ENCODE data around the gene AQP4. TPM values are rescaled to one million over a fixed set of nuclear protein-coding genes. Genes with fewer than 3 reads are reported as not detected.

The AQP4 gene
- total RNA-seq, 2 donors from 2014 or later, result 0.16 to 0.35 TPM

DNA sequence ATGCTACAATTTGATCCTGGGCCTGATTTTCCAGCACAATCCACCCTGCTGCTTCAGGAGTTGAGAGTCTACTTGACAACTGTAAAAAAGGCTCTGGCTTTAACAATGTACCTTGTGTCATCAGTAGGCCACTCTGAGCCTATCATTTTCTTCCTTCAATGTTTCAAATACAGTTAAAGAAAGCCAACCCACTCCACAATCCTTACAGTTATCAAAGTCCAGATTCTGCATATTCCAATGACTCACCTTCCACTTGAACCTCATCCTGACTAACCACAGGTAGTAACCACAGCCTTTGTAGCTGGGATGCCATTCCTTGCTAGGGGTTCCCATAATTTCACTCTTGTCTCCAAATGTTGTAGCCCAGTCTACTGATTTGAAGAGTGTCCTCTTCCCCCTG is 35.5 kb upstream of the AQP4 start:
- no peak for DNase-seq
- intact Hi-C loops (cut with DNase I), result no loop called here
- no peak overlapping the region for H3K27ac ChIP-seq
- no peak overlapping the region for H3K4me3 ChIP-seq
- TF ChIP-seq, protein P1, sequence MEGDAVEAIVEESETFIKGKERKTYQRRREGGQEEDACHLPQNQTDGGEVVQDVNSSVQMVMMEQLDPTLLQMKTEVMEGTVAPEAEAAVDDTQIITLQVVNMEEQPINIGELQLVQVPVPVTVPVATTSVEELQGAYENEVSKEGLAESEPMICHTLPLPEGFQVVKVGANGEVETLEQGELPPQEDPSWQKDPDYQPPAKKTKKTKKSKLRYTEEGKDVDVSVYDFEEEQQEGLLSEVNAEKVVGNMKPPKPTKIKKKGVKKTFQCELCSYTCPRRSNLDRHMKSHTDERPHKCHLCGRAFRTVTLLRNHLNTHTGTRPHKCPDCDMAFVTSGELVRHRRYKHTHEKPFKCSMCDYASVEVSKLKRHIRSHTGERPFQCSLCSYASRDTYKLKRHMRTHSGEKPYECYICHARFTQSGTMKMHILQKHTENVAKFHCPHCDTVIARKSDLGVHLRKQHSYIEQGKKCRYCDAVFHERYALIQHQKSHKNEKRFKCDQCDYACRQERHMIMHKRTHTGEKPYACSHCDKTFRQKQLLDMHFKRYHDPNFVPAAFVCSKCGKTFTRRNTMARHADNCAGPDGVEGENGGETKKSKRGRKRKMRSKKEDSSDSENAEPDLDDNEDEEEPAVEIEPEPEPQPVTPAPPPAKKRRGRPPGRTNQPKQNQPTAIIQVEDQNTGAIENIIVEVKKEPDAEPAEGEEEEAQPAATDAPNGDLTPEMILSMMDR (IDR thresholded peaks at IDR 0.05), result no peak
- no peaks in the 10 kb centered on the region for H3K36me3 ChIP-seq
- no peaks in the 10 kb centered on the region for H3K4me1 ChIP-seq
- no peak overlapping the region for H3K9ac ChIP-seq (ENCODE audit: low read depth in 2 of 2, low read length in 2 of 2)
- no peaks in the 10 kb centered on the region for H3K27me3 ChIP-seq
- no peaks in the 10 kb centered on the region for H3K9me3 ChIP-seq

DNA sequence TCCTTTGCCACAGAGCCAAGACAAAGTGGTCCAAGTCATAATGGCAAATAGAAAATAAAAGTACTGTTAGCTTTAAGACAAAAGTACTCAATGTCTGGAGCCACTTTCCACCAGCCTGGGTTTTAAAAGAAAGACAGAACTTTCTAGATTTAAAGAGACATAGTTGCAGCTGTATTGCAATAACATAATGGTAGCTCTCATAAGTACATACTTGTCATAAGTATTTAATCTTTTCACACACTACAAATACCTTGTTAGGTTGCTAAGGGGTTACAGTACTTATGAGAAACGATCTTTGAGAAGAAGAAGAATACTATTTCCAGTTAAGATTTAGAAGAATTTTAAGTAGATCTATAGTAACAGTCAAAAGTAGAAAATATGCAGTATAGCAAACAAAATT is 28.9 kb upstream of the AQP4 start:
- DNase-seq, result no peak
- H3K27me3 ChIP-seq, result no peaks in the 10 kb centered on the region
- TF ChIP-seq, protein P1 (IDR thresholded peaks at IDR 0.05), result no peak
- no peak overlapping the region for H3K9ac ChIP-seq (ENCODE audit: low read depth in 2 of 2, low read length in 2 of 2)
- no peak overlapping the region for H3K4me3 ChIP-seq
- no peaks in the 10 kb centered on the region for H3K4me1 ChIP-seq
- no peaks in the 10 kb centered on the region for H3K36me3 ChIP-seq
- intact Hi-C loops (cut with DNase I), result no loop called here
- no peak overlapping the region for H3K27ac ChIP-seq
- no peaks in the 10 kb centered on the region for H3K9me3 ChIP-seq

DNA sequence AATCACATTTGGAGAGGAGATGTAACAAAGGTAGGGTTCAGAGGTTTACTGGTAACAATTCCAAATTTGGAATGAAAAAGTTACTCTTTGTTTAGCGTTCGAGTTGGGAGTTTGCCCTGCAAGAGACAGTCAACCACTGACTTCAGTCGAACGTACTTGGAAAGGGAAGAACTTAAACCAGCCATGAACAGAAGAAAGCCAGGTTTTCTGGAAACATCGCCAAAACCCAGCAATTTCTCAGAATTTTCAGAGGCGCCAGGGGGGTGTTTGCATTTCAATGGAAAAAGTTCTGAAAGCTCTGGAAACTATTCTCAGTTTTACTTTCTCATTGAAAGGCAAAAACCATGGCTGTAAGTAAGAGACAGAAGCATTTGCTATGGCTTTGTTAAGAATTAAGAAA is 28.5 kb upstream of the AQP4 start:
- H3K27ac ChIP-seq, result no peak overlapping the region
- intact Hi-C loops (cut with DNase I), result no loop called here
- no peak overlapping the region for H3K4me3 ChIP-seq
- no peaks in the 10 kb centered on the region for H3K27me3 ChIP-seq
- DNase-seq, result no peak
- H3K36me3 ChIP-seq, result no peaks in the 10 kb centered on the region
- H3K9ac ChIP-seq (ENCODE audit: low read depth in 2 of 2, low read length in 2 of 2), result no peak overlapping the region
- TF ChIP-seq, protein P1 (IDR thresholded peaks at IDR 0.05), result no peak
- H3K9me3 ChIP-seq, result no peaks in the 10 kb centered on the region
- no peaks in the 10 kb centered on the region for H3K4me1 ChIP-seq

DNA sequence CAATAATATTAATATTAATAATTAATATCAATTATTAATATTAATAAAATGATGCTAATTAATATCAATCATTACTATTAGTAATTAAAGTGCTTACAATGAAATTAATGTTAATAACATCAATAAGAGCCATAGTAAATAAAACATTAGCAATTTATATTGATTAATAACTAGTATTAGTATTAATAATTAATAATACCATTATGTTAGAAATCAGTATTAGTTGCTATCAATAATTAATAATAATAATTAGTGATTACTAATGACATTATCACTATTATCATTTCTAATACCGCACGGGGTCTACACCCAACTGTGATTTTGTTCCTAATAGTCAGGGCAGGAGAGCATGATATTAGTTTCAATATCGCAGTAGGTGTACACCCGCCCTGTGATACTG is 22.8 kb upstream of the AQP4 start:
- Histone ChIP-seq H3K27me3 (no peaks in the 10 kb centered on the region), H3K9me3 (no peaks in the 10 kb centered on the region), H3K27ac (no peak overlapping the region), H3K4me1 (no peaks in the 10 kb centered on the region), H3K9ac (ENCODE audit: low read depth in 2 of 2, low read length in 2 of 2) (no peak overlapping the region), H3K4me3 (no peak overlapping the region), H3K36me3 (no peaks in the 10 kb centered on the region)
- intact Hi-C loops (cut with DNase I), result no loop called here
- no peak for DNase-seq
- TF ChIP-seq, protein P1 (IDR thresholded peaks at IDR 0.05), result no peak

DNA sequence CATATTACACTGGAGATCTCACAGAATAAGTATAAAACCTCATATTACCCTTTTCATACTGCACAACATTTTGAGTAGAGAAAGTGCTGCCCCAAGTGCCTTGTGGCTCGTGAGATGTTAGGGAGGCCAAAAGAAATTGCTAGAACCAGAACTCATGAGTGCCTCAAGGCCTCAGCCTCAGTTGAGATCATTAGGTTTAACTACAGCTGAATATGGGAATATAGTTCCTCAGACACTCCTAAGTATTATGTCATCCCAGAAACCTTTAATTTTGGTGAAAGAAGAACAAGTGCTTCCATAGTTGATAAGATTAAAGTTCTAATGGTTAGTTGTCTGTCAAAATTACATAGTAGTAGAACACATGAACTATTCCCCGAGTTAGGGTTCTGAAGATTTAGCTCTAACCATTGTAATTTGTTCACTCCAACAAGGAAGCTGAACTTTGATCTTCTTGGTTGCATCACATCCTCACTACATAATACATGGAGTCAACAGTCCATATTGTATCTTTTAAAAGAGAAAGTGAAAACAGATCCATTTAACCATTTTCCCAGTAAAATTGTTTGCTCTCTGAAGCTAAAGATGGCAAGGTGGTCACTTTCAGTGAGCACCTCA is 9.6 kb upstream of the AQP4 start:
- Histone ChIP-seq H3K4me3 (no peak overlapping the region), H3K27me3 (no peaks in the 10 kb centered on the region), H3K36me3 (no peaks in the 10 kb centered on the region), H3K9ac (ENCODE audit: low read depth in 2 of 2, low read length in 2 of 2) (no peak overlapping the region), H3K27ac (peak overlapping the region; percentile 46), H3K9me3 (no peaks in the 10 kb centered on the region), H3K4me1 (no peaks in the 10 kb centered on the region)
- intact Hi-C loops (cut with DNase I), result no loop called here
- TF ChIP-seq, protein P1 (IDR thresholded peaks at IDR 0.05), result no peak
- no peak for DNase-seq

Measured in colonic mucosa (tissue), 4 donors.